GM21381 (cell line): Measurements from ENCODE around the gene KCMF1.
A peak's percentile ranks its signal among the peaks of the same experiment; 100 is the strongest.

Experiments
- ATAC-seq: cut with Tn5 transposase; IDR thresholded peaks from one replicate; pipeline ENCODE4 v1.9.1; 2021; ENCODE audit warnings: mild to moderate bottlenecking, moderate library complexity; ENCODE audit not compliant: unreplicated experiment

The KCMF1 gene

DNA sequence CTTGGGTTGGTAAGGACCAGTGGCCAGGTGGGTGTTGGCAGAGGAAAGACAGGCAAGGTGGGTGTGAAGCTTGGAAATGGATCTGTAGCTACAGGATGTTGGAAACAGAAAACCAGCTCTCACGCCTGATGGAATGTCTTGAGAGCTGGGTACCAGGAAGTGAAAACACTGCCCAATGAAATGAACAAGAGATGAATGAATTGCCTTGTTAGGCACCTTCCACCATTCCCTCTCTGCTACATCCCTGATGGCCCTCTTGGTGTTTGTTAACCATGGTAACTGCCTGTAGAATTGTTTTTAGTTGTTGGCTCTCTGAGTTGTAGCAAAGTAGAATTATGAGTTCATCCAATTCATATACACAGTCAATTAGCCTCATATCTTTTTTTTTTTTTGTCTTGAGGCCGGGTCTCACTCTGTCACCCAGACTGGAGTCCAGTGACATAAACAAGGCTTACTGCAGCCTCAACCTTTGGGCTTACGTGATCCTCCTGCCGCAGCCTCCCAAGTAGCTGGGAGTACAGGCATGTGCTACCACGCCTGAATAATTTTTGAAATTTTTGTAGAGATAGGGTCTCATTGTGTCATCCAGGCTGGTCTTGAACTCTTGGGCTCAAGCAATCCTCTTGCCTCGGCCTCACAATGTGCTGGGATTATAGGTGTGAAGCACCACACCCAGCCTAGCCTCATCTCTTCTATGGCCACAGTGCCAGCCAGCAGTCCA lies 9.5 kb downstream of the KCMF1 start:
- no peak for ATAC-seq

- no peak for ATAC-seq
These were observed 15.1 kb downstream of the KCMF1 start for GRCh38 chr2:84986018-84986417.

DNA sequence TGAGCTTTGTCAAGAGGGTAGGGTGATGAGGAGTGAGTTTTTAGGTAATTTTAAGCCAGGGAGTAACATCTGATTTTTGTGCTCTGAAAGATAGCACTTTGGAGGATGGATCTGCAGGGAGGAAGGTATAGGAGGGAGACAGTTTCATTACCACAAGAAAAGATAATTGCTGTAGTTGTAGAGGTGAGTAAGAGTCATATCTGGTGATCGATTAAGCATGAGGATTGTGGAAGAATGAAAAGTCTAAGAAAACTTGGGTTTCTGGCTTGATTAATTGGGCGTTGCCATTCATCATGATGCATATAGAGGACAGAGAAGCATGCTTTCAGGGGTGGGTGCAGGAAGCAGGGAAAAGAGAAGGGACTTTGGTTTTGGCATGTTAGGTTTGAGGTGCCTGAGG lies 18.5 kb downstream of the KCMF1 start:
- no peak for ATAC-seq

GRCh38 chr2:84989927-84990326 lies 19.0 kb downstream of the KCMF1 start:
- no peak for ATAC-seq

DNA sequence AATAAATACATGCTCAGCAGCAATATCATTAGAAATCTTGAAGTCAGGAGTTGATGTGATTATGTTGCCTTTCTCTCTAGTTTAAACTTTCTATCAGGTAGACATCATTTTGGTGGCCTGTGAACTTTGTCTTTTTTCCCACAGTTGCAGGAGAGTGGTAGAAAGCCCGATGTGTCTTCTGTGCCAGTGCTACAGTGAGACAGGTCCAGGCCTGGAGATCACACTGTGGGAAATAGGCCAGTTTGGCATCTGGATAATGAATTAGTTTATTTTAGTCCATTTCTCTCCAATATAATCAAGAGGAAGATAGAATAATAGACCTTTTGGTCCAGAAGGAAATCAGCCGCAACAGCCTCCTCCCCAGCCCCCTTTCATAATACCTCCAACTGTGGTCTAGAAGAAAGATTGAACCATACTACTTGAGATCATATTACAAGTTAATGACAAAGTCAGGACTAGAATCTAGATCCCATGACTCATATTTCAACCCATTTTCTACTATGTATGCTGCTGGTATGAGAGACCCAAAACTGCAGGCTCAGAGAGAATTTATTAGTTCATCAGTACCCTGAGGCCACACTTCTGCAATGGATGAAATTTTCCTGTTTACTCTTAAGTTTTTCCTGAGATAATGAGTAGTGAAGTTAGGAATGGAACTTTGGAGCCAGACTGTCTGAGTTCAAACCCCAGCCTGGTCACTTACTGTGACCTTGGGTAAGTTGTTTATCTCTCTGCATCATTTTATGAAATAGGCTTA lies 20.6 kb downstream of the KCMF1 start:
- no peak for ATAC-seq

- no peak for ATAC-seq
These were observed 24.9 kb downstream of the KCMF1 start for GRCh38 chr2:84995826-84996225.

DNA sequence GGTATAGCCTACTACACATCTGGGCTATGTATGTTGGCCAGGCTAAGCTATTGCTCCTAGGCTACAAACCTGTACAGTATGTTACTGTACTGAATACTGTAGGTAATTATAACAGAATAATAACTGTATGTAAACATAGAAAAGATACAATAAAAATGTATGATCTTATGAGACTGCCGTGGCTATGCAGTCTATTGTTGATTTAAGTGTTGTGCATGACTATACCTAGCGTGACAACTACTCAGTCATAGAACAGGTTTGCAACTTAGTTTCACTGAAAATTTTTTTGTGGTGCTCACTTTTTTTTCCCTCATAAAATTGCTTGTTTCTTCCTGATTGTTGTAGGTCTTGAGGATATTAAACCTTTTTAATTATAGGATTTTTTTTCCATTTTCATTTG lies 25.9 kb downstream of the KCMF1 start:
- ATAC-seq = no peak

DNA sequence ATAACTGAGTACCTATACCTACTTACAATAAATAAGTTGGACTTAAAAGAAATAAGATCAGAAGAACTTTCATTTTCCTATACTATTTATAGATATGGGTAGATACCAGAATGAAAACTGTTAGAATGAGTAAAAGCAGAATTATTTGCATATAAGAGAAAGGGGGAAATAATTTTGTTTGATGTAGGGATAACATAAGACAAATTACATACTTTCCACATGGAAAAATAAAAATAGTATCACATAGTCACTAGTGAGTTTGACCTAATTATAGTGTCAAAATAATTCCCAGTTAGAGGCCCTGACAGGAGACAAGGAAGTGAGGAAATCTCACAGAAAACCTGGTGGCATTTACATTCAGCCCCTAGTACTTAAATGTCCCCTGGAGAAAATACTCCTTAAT lies 28.6 kb downstream of the KCMF1 start:
- peak; percentile 52 for ATAC-seq

DNA sequence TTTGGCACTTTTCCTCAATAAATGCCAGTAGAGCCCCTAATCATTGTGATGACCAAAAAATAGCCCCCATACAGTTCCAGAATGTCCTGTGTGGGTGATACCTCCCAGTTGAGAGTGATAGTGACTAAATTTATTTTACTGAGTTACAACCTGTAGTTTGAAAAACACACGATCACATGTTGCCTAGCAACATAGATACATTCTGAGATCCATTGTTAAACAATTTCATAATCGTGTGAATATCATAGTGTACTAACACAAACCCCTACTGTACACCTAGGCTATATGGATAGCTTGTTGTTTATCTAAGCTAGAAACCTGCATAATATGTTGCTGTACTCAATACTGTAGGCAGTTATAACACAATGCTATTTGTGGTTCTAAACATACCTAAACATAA lies 30.6 kb downstream of the KCMF1 start:
- ATAC-seq = no peak

DNA sequence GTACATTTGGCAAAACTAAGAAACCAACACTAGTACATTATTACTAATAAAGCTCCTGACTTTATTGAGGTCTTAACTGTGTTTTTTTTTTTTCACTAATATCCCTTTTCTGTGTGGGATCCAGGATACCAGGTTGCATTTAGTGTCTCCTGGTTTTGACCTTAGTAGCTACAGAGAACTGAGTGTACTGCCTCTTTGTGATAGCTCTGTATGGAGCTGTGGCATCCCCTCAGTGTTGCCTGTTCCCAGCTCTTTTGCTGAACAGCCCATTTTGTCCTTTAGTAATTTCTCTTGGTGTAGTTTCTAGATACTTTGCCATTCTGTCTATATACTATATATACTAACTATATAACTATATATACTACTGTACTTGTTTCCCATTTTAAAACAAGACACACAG lies 31.6 kb downstream of the KCMF1 start:
- no peak for ATAC-seq

GRCh38 chr2:85008252-85008651 lies 37.3 kb downstream of the KCMF1 start:
- ATAC-seq = no peak

DNA sequence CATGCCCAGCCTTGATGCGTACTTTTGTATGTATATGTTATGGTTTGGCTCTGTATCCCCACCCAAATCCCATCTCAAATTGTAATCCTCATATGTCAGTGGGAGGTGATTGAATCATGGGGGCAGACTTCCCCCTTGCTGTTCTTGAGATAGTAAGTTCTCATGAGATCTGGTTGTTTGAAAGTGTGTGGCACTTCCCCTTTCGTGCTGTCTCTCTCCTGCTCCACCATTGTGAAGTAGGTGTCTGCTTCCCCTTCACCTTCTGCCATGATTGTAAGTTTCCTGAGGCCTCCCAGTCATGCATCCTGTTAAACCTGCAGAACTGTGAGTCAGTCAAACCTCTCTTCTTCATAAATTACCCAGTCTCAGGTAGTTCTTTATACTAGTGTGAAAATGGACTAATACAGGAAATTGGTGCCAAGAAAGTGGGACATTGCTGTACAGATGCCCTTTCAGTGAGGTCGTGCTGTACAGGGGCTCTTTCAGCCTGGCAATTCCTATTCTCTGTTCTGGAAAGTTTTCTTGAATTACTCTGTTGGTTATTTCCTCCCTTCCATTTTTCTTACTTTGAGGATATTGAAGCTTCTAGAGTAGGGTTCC lies 38.2 kb downstream of the KCMF1 start:
- no peak for ATAC-seq

- no peak for ATAC-seq
These were observed 39.4 kb downstream of the KCMF1 start for GRCh38 chr2:85010404-85010803.

- no peak for ATAC-seq
These were observed 40.1 kb downstream of the KCMF1 start for GRCh38 chr2:85011098-85011497.

- no peak for ATAC-seq
These were observed 40.8 kb downstream of the KCMF1 start for GRCh38 chr2:85011747-85012146.

GRCh38 chr2:85012431-85012830 lies 41.5 kb downstream of the KCMF1 start:
- no peak for ATAC-seq

GRCh38 chr2:85012855-85013254 lies 41.9 kb downstream of the KCMF1 start:
- ATAC-seq = no peak

DNA sequence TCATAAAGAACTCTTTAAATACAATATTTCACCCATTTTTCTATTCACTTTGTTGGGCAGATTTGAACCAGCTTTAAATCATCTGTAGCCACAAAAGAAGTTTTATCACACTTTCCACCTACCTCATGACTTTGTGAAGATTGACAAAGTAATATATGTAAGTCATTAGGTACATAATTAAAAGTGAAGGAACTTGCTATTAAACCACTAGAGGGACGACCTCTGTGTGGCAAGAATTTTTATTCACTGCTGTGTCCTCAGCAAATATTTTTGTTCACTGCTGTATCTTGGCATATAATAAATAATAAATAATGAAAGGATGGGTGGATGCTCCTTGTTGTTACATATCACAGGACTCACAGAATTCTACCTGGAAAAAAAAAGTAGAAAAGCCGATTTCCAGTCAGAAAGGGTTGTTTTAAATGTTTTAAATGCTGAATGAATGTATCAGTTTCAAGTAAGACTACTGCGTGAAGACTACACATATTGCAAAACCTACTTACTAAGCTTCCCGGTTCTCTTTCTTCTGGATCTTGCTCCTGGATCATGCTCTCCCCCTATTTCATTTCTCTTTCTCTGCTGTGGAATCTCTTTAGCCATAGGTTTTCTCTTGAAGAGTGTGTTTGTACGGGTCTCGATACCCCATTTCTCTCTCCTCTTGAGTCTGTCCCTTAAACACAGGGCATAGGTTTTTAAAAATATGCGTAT lies 44.8 kb downstream of the KCMF1 start:
- no peak for ATAC-seq

GRCh38 chr2:85016446-85016845 lies 45.5 kb downstream of the KCMF1 start:
- no peak for ATAC-seq

DNA sequence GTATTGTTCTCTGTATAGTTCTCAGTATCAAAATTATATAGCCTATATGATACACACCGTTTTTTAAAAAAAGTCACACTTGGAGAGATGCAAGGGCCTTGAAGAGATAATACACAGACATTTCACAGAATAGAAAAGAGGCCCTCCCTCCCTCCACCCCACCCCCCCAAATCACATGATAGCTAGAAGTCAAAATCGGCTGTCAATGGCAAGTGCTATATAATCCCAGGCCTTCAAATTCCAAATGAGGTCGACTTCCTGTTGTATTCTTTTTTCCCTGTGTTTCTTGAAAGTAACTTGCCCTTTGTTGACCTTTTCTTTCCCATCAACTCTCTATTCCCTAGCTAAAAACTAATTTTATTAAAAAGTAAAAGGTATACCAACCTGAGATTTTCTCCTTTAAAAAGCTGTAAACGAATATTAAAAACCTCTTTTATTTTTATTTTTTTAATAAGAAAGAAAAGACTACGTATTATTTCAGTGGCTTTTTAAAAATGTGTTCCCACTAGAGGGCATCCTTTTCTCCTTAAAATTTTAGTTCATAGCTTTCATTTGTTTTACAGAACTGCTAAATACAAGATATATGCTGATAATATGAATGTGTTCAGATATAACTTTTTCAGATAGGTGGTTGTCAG lies 46.6 kb downstream of the KCMF1 start:
- no peak for ATAC-seq

DNA sequence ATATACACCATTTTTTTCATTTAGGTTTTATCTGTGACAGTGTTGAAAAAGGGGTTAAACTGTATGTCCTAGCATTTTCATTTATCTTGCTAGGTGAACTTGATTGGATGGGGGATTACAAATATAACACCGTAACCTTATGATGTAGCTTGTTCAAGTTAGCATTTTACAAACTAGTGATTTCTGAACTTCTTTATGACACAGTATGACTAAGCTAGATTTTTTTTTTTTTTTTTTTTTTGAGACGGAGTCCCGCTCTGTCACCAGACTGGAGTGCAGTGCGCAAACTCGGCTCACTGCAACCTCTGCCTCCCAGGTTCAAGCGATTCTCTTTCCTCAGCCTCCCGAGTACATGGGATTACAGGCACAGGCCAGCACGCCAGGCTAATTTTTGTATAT lies 47.1 kb downstream of the KCMF1 start:
- no peak for ATAC-seq
